ENCODE data around the gene TSEN15.

The TSEN15 gene

GRCh38 chr1:184113251-184113650 is 61.7 kb downstream of the TSEN15 start:
- Histone ChIP-seq H3K9me3 (ENCODE audit: insufficient read depth, low read depth, low read length) (no peaks in the 10 kb centered on the region), H3K9ac (ENCODE audit: low read depth, low read length) (no peak overlapping the region), H3K4me3 (ENCODE audit: low read length) (no peak overlapping the region), H3K4me1 (ENCODE audit: insufficient read depth, low read length) (no peaks in the 10 kb centered on the region), H3K27me3 (ENCODE audit: insufficient read depth, low read length) (no peaks in the 10 kb centered on the region), H3K27ac (ENCODE audit: low read length) (no peak overlapping the region), H3K36me3 (ENCODE audit: insufficient read depth, low read depth, low read length) (no peaks in the 10 kb centered on the region)

DNA sequence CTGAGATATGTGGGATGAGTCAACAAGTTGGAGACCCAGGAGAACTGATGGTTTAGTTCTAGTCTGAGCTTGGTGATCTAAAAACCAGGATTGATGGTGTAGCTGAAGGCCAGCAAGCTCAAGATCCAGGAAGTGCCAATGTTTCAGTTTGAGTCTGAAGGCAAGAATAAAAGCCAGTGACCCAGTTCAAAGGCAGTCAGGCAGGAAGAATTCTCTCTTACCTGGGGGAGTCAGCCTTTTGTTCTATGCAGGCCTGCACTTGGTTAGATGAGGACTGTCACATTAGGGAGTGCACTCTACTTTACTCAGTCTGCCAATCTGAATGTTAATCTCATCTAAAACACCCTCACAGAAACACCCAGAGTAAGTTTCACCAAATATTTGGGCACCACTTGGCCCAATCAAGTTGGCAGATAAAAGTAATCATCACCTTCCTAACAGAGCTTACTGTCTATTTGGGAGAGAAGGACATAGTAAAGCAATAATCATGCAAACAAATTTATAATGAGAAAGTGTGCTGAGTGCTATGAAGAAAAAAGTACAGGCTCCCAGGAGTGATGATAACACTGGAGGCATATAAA is 63.4 kb downstream of the TSEN15 start:
- H3K36me3 ChIP-seq (ENCODE audit: insufficient read depth, low read depth, low read length) = no peaks in the 10 kb centered on the region
- H3K9me3 ChIP-seq (ENCODE audit: insufficient read depth, low read depth, low read length) = no peaks in the 10 kb centered on the region
- H3K4me3 ChIP-seq (ENCODE audit: low read length) = no peak overlapping the region
- H3K27ac ChIP-seq (ENCODE audit: low read length) = no peak overlapping the region
- no peaks in the 10 kb centered on the region for H3K27me3 ChIP-seq (ENCODE audit: insufficient read depth, low read length)
- no peak overlapping the region for H3K9ac ChIP-seq (ENCODE audit: low read depth, low read length)
- H3K4me1 ChIP-seq (ENCODE audit: insufficient read depth, low read length) = no peaks in the 10 kb centered on the region

GRCh38 chr1:184116287-184116686 is 64.8 kb downstream of the TSEN15 start:
- H3K9me3 ChIP-seq (ENCODE audit: insufficient read depth, low read depth, low read length) = no peaks in the 10 kb centered on the region
- no peaks in the 10 kb centered on the region for H3K27me3 ChIP-seq (ENCODE audit: insufficient read depth, low read length)
- H3K4me3 ChIP-seq (ENCODE audit: low read length) = no peak overlapping the region
- H3K4me1 ChIP-seq (ENCODE audit: insufficient read depth, low read length) = no peaks in the 10 kb centered on the region
- H3K9ac ChIP-seq (ENCODE audit: low read depth, low read length) = no peak overlapping the region
- no peaks in the 10 kb centered on the region for H3K36me3 ChIP-seq (ENCODE audit: insufficient read depth, low read depth, low read length)
- H3K27ac ChIP-seq (ENCODE audit: low read length) = no peak overlapping the region

GRCh38 chr1:184118046-184118445 is 66.5 kb downstream of the TSEN15 start:
- Histone ChIP-seq H3K27ac (ENCODE audit: low read length) (no peak overlapping the region), H3K9ac (ENCODE audit: low read depth, low read length) (no peak overlapping the region), H3K36me3 (ENCODE audit: insufficient read depth, low read depth, low read length) (no peaks in the 10 kb centered on the region), H3K4me1 (ENCODE audit: insufficient read depth, low read length) (no peaks in the 10 kb centered on the region), H3K4me3 (ENCODE audit: low read length) (no peak overlapping the region), H3K27me3 (ENCODE audit: insufficient read depth, low read length) (no peaks in the 10 kb centered on the region), H3K9me3 (ENCODE audit: insufficient read depth, low read depth, low read length) (no peaks in the 10 kb centered on the region)
